NB4 (cell line): Measurements from ENCODE around the gene MAN2B1.
"Not testable (repeated sequence)": the region's sequence is repeated elsewhere in the genome, so short reads cannot be mapped to it uniquely, and the experiment has no call there.

Experiments used
- DNase-seq: peaks from one replicate; pipeline ENCODE4 v3.0.0; 2010; ENCODE audit warnings: low read depth
- H3K4me3 ChIP-seq: one replicate; pipeline ENCODE4 v1.5.1; 2011; ENCODE audit warnings: mild to moderate bottlenecking, low read depth, low read length, moderate library complexity
- CTCF ChIP-seq: IDR thresholded peaks from one replicate; pipeline ENCODE4 v1.5.1; 2012; ENCODE audit warnings: low read depth, low read length
- MYC ChIP-seq: IDR thresholded peaks from 2 replicates; pipeline ENCODE4 v1.6.1; 2011; ENCODE audit warnings: low read depth, low read length
- POLR2A ChIP-seq: IDR thresholded peaks from 2 replicates; pipeline ENCODE4 v1.6.1; 2011; ENCODE audit warnings: mild to moderate bottlenecking; ENCODE audit not compliant: insufficient read length; ENCODE audit errors: extremely low read depth
- TF ChIP-seq, protein P1 (sequence below): IDR thresholded peaks from 2 replicates; pipeline ENCODE4 v1.6.1; 2011; ENCODE audit warnings: low read depth, low read length

The MAN2B1 gene

GRCh38 chr19:12681074-12681987 lies 14.8 kb upstream of the MAN2B1 start, which contains the start of gene DHPS:
TSS of gene DHPS (minus strand) at chr19:12681880. CDS start at chr19:12681766, 114 bp downstream.
- peak within 1 kb of the TSS; percentile 85 for H3K4me3 ChIP-seq
- peak; percentile 98 for DNase-seq
- TF ChIP-seq POLR2A (peak; percentile 70), CTCF (no peak), MYC (peak; percentile 90)
- TF ChIP-seq, protein P1, sequence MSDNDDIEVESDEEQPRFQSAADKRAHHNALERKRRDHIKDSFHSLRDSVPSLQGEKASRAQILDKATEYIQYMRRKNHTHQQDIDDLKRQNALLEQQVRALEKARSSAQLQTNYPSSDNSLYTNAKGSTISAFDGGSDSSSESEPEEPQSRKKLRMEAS, result peak; percentile 92

DNA sequence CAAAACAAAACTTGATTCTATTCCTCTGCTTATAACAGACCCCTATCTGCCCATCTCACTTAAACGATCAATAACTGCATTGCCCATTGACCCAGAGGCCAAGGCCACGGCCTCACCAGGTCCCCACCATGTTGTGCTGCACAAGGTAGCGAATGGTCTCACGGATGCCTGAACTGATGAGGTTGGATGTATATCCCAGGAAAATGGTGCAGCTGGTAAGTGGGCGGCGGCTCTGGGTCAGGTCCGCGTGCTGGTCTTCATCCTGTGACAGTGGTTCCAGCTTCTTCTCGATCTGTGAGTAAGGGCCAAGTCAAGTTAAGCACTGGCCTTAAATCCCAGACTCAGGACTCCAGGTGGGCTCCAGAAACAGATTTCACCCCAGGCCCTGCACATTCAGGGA lies 13.5 kb upstream of the MAN2B1 start:
- no peak for DNase-seq
- TF ChIP-seq CTCF (no peak), MYC (no peak), POLR2A (no peak)
- TF ChIP-seq, protein P1, result no peak
- peak overlapping the region; percentile 21 for H3K4me3 ChIP-seq

DNA sequence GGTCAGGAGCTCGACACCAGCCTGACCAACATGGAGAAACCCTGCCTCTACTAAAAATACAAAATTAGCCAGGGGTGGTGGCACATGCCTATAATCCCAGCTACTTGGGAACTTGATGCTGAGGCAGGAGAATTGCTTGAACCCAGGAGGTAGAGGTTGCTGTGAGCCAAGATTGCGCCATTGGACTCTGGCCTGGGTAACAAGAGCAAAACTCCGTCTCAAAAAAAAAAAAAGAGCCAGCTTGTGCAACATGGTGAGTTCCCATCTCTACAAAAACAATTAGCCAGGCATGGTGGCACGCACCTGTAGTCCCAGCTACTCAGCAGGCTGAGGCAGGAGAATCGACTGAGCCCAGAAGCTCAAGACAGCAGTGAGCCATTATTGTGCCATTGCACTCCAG lies 11.5 kb upstream of the MAN2B1 start:
- H3K4me3 ChIP-seq, DNase-seq: not testable (repeated sequence)

DNA sequence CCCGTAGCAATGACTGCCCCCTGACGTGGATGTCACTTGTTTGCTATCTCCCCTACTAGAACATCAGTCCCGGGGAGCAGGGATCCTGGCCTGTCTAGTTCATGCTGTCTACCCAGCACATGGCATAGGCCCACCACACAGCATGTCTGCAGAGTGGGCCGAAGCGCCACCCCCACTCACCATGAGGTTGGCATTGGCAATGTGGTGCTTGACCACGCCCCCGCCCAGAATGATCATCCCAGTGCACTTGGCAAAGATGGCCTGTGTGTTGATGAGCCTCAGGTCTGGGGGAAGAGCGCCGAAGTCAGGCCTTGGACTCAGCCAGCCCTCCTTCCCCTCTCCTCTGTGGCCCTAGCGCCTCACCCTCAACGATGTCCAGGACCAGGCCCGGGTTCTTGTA lies 10.4 kb upstream of the MAN2B1 start:
- no peak for DNase-seq
- TF ChIP-seq CTCF (no peak), POLR2A (no peak), MYC (no peak)
- TF ChIP-seq, protein P1, result no peak
- no peak overlapping the region for H3K4me3 ChIP-seq

- H3K4me3 ChIP-seq, result no peak overlapping the region
These were observed 9.8 kb upstream of the MAN2B1 start for GRCh38 chr19:12676384-12676792.

More at GRCh38 chr19:12676384-12676792, 9.8 kb upstream of the MAN2B1 start:
- TF ChIP-seq CTCF (peak; percentile 79), MYC (no peak; the same call in 1 of the 2 replicates), POLR2A (no peak)
- TF ChIP-seq, protein P1, result peak; percentile 81
- peak; percentile 83 for DNase-seq
